Tibial nerve (tissue), 4 donors: ENCODE measurements around the gene AK9.

Experiments used
- EP300 ChIP-seq, 2 donors: sonication (generic); formaldehyde crosslinking; IDR thresholded peaks; one replicate each; pipeline ENCODE4 v1.6.1; 2017; ENCODE audit warnings: antibody characterized with exemption in 2 of 2, mild to moderate bottlenecking in 1 of 2
- POLR2A ChIP-seq, 2 donors: fragments of 450-650 bp; IDR thresholded peaks; one replicate each; pipeline ENCODE4 v1.6.1; 2017; ENCODE audit warnings: antibody characterized with exemption in 2 of 2, mild to moderate bottlenecking in 2 of 2, moderate library complexity in 2 of 2
- TF ChIP-seq, protein P1 (sequence below), 5 experiments: fragments of 200-600 bp in 3 of 5; fragments of 450-650 bp in 2 of 5; sonication (generic) in 3 of 5; IDR thresholded peaks; one replicate each; pipeline ENCODE4 v1.5.1; 2016 to 2019; ENCODE audit warnings: antibody characterized with exemption in 5 of 5, mild to moderate bottlenecking in 3 of 5, moderate library complexity in 2 of 5

DNA sequence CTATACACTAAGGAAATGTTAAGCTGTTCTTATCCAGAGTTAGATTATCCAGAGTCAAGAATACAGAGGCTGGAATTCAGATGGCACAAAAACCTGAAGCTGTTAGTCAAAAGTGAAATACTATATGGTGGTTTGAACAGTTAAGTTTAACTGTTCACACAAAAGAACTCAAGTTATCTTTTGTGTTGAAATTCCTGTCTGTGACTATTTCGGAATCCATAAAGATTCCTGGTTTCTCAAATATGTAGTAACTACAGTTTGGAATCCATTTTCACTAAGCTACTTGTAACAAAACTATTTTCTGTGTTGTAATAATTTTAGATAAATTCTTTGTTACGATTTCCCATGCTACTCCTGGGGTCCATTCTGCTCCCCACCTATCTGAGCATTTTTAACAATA is 24.6 kb upstream of the AK9 start:
- TF ChIP-seq EP300 (IDR thresholded peaks at IDR 0.05) (no peak), POLR2A (IDR thresholded peaks at IDR 0.05) (no peak)
- TF ChIP-seq, protein P1, sequence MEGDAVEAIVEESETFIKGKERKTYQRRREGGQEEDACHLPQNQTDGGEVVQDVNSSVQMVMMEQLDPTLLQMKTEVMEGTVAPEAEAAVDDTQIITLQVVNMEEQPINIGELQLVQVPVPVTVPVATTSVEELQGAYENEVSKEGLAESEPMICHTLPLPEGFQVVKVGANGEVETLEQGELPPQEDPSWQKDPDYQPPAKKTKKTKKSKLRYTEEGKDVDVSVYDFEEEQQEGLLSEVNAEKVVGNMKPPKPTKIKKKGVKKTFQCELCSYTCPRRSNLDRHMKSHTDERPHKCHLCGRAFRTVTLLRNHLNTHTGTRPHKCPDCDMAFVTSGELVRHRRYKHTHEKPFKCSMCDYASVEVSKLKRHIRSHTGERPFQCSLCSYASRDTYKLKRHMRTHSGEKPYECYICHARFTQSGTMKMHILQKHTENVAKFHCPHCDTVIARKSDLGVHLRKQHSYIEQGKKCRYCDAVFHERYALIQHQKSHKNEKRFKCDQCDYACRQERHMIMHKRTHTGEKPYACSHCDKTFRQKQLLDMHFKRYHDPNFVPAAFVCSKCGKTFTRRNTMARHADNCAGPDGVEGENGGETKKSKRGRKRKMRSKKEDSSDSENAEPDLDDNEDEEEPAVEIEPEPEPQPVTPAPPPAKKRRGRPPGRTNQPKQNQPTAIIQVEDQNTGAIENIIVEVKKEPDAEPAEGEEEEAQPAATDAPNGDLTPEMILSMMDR (IDR thresholded peaks at IDR 0.05): no peak
